Limb (tissue), 2 donors: Measurements from ENCODE around the gene SLA2.
"Not testable (repeated sequence)": the region's sequence is repeated elsewhere in the genome, so short reads cannot be mapped to it uniquely, and the experiment has no call there.

Source experiments
- DNase-seq, 2 donors: peaks; one replicate each; pipeline ENCODE4 v3.0.0-alpha.2; 2016; ENCODE audit errors: extremely low spot score in 2 of 2

The SLA2 gene

GRCh38 chr20:36645353-36645752 lies 643 bp downstream of the SLA2 start:
- DNase-seq: no peak

GRCh38 chr20:36644706-36645095 lies 1.3 kb downstream of the SLA2 start:
- no peak for DNase-seq

GRCh38 chr20:36644032-36644705 lies 1.8 kb downstream of the SLA2 start:
- DNase-seq: no peak

GRCh38 chr20:36642136-36642535 lies 3.9 kb downstream of the SLA2 start:
- DNase-seq: no peak

GRCh38 chr20:36641506-36641843 lies 4.5 kb downstream of the SLA2 start:
- DNase-seq: no peak

- DNase-seq: not testable (repeated sequence)
These were observed 7.1 kb downstream of the SLA2 start for GRCh38 chr20:36638876-36639400.

- DNase-seq: no peak
These were observed 11.7 kb downstream of the SLA2 start for GRCh38 chr20:36634342-36634741.

GRCh38 chr20:36633285-36633772 lies 12.7 kb downstream of the SLA2 start:
- no peak for DNase-seq

GRCh38 chr20:36632487-36633284 lies 13.3 kb downstream of the SLA2 start:
- DNase-seq: no peak

GRCh38 chr20:36632147-36632486 lies 13.9 kb downstream of the SLA2 start:
- DNase-seq: no peak

GRCh38 chr20:36631646-36632045 lies 14.3 kb downstream of the SLA2 start:
- no peak for DNase-seq

- no peak for DNase-seq
These were observed 16.0 kb downstream of the SLA2 start for GRCh38 chr20:36629719-36630681.

GRCh38 chr20:36628076-36628475 lies 17.9 kb downstream of the SLA2 start:
- DNase-seq: no peak

GRCh38 chr20:36624944-36625324 lies 21.1 kb downstream of the SLA2 start:
- DNase-seq: no peak

GRCh38 chr20:36624068-36624943 lies 21.7 kb downstream of the SLA2 start:
- no peak for DNase-seq

GRCh38 chr20:36623444-36623843 lies 22.6 kb downstream of the SLA2 start:
- no peak for DNase-seq

- no peak for DNase-seq
These were observed 25.1 kb downstream of the SLA2 start for GRCh38 chr20:36620917-36621316.

GRCh38 chr20:36614781-36615557 lies 31.0 kb downstream of the SLA2 start:
- DNase-seq: no peak

GRCh38 chr20:36613974-36614373 lies 32.0 kb downstream of the SLA2 start:
- DNase-seq: no peak

- no peak for DNase-seq
These were observed 34.4 kb downstream of the SLA2 start for GRCh38 chr20:36611625-36612024.
